ENCODE results near the gene RRP12. TPM values are rescaled to one million over a fixed set of nuclear protein-coding genes. Genes with fewer than 3 reads are reported as not detected.
A peak's percentile ranks its signal among the peaks of the same experiment; 100 is the strongest.
"Not testable (repeated sequence)": the region's sequence is repeated elsewhere in the genome, so short reads cannot be mapped to it uniquely, and the experiment has no call there.

RRP12 gene
- total and polyA plus RNA-seq, 2 donors (not counting 3 experiments of a cell fraction or from before 2014, with no cell fraction given), result 13.6 to 35.8 TPM

GRCh38 chr10:97425964-97426775, 25.0 kb upstream of the RRP12 start, which contains the start of gene PGAM1:
PGAM1 (plus strand) TSS chr10:97426191; CDS start chr10:97426308, 117 bp downstream.
- Histone ChIP-seq H4K20me1 (replicated peaks; ENCODE audit: control insufficient read depth, extremely low read depth, insufficient read depth, low read length) (no peaks in the 10 kb centered on the region), H3K4me2 (ENCODE audit: insufficient read depth, low read length) (peak within 1 kb of the TSS; percentile 94), H3K27me3 (ENCODE audit: control insufficient read depth in 2 of 2, insufficient read depth in 2 of 2, low read length in 2 of 2) (no peaks in the 10 kb centered on the region), H2AFZ (ENCODE audit: low read depth, low read length) (peak within 1 kb of the TSS; percentile 82), H3K36me3 (ENCODE audit: control insufficient read depth in 2 of 2, extremely low read depth in 1 of 2, insufficient read depth in 2 of 2, low read length in 2 of 2) (peaks cover 5 to 12% of the 10 kb centered on the region in 2 experiments), H3K4me3 (replicated peaks in 1 of 3; ENCODE audit: insufficient read depth in 1 of 3, low read depth in 1 of 3, low read length in 3 of 3) (peak within 1 kb of the TSS; percentile 76 to 95 (median 86)), H3K9ac (replicated peaks; ENCODE audit: extremely low read depth, insufficient read depth, low read length) (peak within 1 kb of the TSS; percentile 85), H3K9me3 (replicated peaks; ENCODE audit: control insufficient read depth, insufficient read depth, low read length) (no peaks in the 10 kb centered on the region), H3K79me2 (ENCODE audit: control insufficient read depth, insufficient read depth, low read length) (peaks cover 53% of the 10 kb centered on the region), H3K27ac (ENCODE audit: insufficient read depth, low read depth, low read length) (peak within 1 kb of the TSS; percentile 79), H3K9me1 (replicated peaks; ENCODE audit: control insufficient read depth, extremely low read depth, insufficient read depth, low read length) (no peaks in the 10 kb centered on the region), H3K4me1 (ENCODE audit: control insufficient read depth, extremely low read depth, insufficient read depth, low read length) (peaks cover 27% of the 10 kb centered on the region)
- TF ChIP-seq CTCF (IDR thresholded peaks at IDR 0.05; ENCODE audit: extremely low read depth in 1 of 2, insufficient read depth in 1 of 2, low read depth in 1 of 2, low read length in 2 of 2), result peak; percentile 66 to 91
- no peak for TF ChIP-seq GATA2 (IDR thresholded peaks at IDR 0.05; ENCODE audit: insufficient read depth, insufficient read length, low read depth, low read length)
- no peak for TF ChIP-seq MAX (IDR thresholded peaks at IDR 0.05; ENCODE audit: insufficient read depth, insufficient read length)
- no peak for TF ChIP-seq EZH2 (IDR thresholded peaks at IDR 0.05; ENCODE audit: borderline replicate concordance, low read depth, low read length, severe bottlenecking)
- TF ChIP-seq FOS (IDR thresholded peaks at IDR 0.05; ENCODE audit: borderline replicate concordance, insufficient read depth, low read length), result no peak
- TF ChIP-seq MYC (IDR thresholded peaks at IDR 0.05; ENCODE audit: low read depth, low read length), result no peak
- TF ChIP-seq POLR2AphosphoS5 (IDR thresholded peaks at IDR 0.05; ENCODE audit: insufficient read depth, low read depth, low read length), result peak; percentile 81
- TF ChIP-seq POLR2A (IDR thresholded peaks at IDR 0.05; ENCODE audit: low read depth, low read length), result no peak
- TF ChIP-seq JUN (IDR thresholded peaks at IDR 0.05; ENCODE audit: borderline replicate concordance, insufficient read depth, insufficient read length, low read depth), result no peak
- ChIA-PET POLR2A (no interaction called here), CTCF (interaction anchor here (1.4 to 2.3 kb wide), 2 partner anchors 19 to 21 kb away, joined by 3 to 7 read pairs; no protein-coding TSS in a partner anchor)
- FAIRE-seq, result peak; percentile 87
- intact Hi-C loops (cut with micrococcal nuclease) (loop anchor here (1.0 to 5.0 kb wide), 2 partner anchors 19 to 71 kb away; partner anchors contain the start of genes MMS19 and UBTD1), dilution Hi-C loops (cut with MboI; ENCODE audit: extremely low pct_ligation_motif_present, low sequenced_read_pairs) (no loop called here)
- DNase-seq (ENCODE audit: low read depth, low spot score), result peak; percentile 99
- BruUV-seq (replicated peaks), result TSS peak; percentile 28

- H3K9ac ChIP-seq (replicated peaks; ENCODE audit: extremely low read depth, insufficient read depth, low read length); H3K4me2 ChIP-seq (ENCODE audit: insufficient read depth, low read length); BruUV-seq (replicated peaks); DNase-seq (ENCODE audit: low read depth, low spot score); FAIRE-seq; H4K20me1 ChIP-seq (replicated peaks; ENCODE audit: control insufficient read depth, extremely low read depth, insufficient read depth, low read length); H3K27me3 ChIP-seq (ENCODE audit: control insufficient read depth in 2 of 2, insufficient read depth in 2 of 2, low read length in 2 of 2); H3K36me3 ChIP-seq (ENCODE audit: control insufficient read depth in 2 of 2, extremely low read depth in 1 of 2, insufficient read depth in 2 of 2, low read length in 2 of 2); dilution Hi-C loops (cut with MboI; ENCODE audit: extremely low pct_ligation_motif_present, low sequenced_read_pairs); H3K9me1 ChIP-seq (replicated peaks; ENCODE audit: control insufficient read depth, extremely low read depth, insufficient read depth, low read length); H3K9me3 ChIP-seq (replicated peaks; ENCODE audit: control insufficient read depth, insufficient read depth, low read length); H2AFZ ChIP-seq (ENCODE audit: low read depth, low read length); H3K27ac ChIP-seq (ENCODE audit: insufficient read depth, low read depth, low read length); POLR2A ChIA-PET; intact Hi-C loops (cut with micrococcal nuclease); H3K4me3 ChIP-seq (replicated peaks in 1 of 3; ENCODE audit: insufficient read depth in 1 of 3, low read depth in 1 of 3, low read length in 3 of 3): not testable (repeated sequence)
- peaks cover 38% of the 10 kb centered on the region for H3K79me2 ChIP-seq (ENCODE audit: control insufficient read depth, insufficient read depth, low read length)
- CTCF ChIA-PET, result interaction anchor here (1.5 to 2.1 kb wide), 5 partner anchors 9 to 23 kb away, joined by 5 to 10 read pairs (median 6); partner anchors contain the start of gene RRP12
- peaks cover 25% of the 10 kb centered on the region for H3K4me1 ChIP-seq (ENCODE audit: control insufficient read depth, extremely low read depth, insufficient read depth, low read length)
These were observed 22.6 kb upstream of the RRP12 start for GRCh38 chr10:97423757-97424098.

Data from endothelial cell of umbilical vein (primary cell).